Fibroblast of skin of back (primary cell): ENCODE results near the gene KAT5. TPM values are rescaled to one million over a fixed set of nuclear protein-coding genes. Genes with fewer than 3 reads are reported as not detected.
"Not testable (repeated sequence)": the region's sequence is repeated elsewhere in the genome, so short reads cannot be mapped to it uniquely, and the experiment has no call there.

ENCODE experiments used
- DNase-seq: peaks from one replicate; pipeline ENCODE4 v3.0.0-alpha.2; 2013
- polyA plus RNA-seq, 2 experiments: library from polyadenylated mRNA; unstranded; fragments of 120-200 nt; gene quantifications; one replicate each; pipeline ENCODE4 v1.2.1, GENCODE V29; 2013; ENCODE audit not compliant: insufficient read length in 2 of 2

Gene KAT5
- 35.6 TPM for polyA plus RNA-seq (2013, experiment 1 of 2; ENCODE audit: insufficient read length)
- polyA plus RNA-seq (2013, experiment 2 of 2; ENCODE audit: insufficient read length) = 28.8 TPM

GRCh38 chr11:65711785-65712632 lies at the start of gene KAT5:
TSS of gene KAT5 (plus strand) at chr11:65712252. CDS start at chr11:65712268, 16 bp downstream.
- DNase-seq = peak; percentile 98

- DNase-seq = peak; percentile 96
Observed at GRCh38 chr11:65662799-65663638, 49.0 kb upstream of the KAT5 start, which contains the start of gene RELA. TSS of gene RELA (minus strand) at chr11:65662916. CDS start at chr11:65662832, 84 bp downstream.

GRCh38 chr11:65663639-65664200 lies 48.3 kb upstream of the KAT5 start:
- peak; percentile 61 for DNase-seq

- no peak for DNase-seq
Observed at GRCh38 chr11:65672180-65672860, 39.7 kb upstream of the KAT5 start.

GRCh38 chr11:65672982-65673381 lies 39.1 kb upstream of the KAT5 start:
- no peak for DNase-seq

GRCh38 chr11:65680192-65680743 lies 31.8 kb upstream of the KAT5 start:
- no peak for DNase-seq

GRCh38 chr11:65683480-65683879 lies 28.6 kb upstream of the KAT5 start:
- not testable (repeated sequence) for DNase-seq

- DNase-seq = no peak
Observed at GRCh38 chr11:65685981-65686380, 26.1 kb upstream of the KAT5 start.

- DNase-seq = not testable (repeated sequence)
Observed at GRCh38 chr11:65691847-65692246, 20.2 kb upstream of the KAT5 start.

GRCh38 chr11:65692367-65692766 lies 19.7 kb upstream of the KAT5 start:
- DNase-seq = no peak

- DNase-seq = no peak
Observed at GRCh38 chr11:65695459-65696241, 16.4 kb upstream of the KAT5 start.

- DNase-seq = no peak
Observed at GRCh38 chr11:65696802-65697552, 15.1 kb upstream of the KAT5 start.

- DNase-seq = no peak
Observed at GRCh38 chr11:65698205-65698604, 13.8 kb upstream of the KAT5 start.

GRCh38 chr11:65699306-65699705 lies 12.7 kb upstream of the KAT5 start:
- DNase-seq = no peak

GRCh38 chr11:65700399-65700798 lies 11.7 kb upstream of the KAT5 start:
- no peak for DNase-seq

- DNase-seq = no peak
Observed at GRCh38 chr11:65701686-65702085, 10.4 kb upstream of the KAT5 start.

- DNase-seq = no peak
Observed at GRCh38 chr11:65703846-65704245, 8.2 kb upstream of the KAT5 start.

- peak; percentile 39 for DNase-seq
Observed at GRCh38 chr11:65706303-65706763, 5.7 kb upstream of the KAT5 start.

GRCh38 chr11:65707002-65707401 lies 5.0 kb upstream of the KAT5 start:
- not testable (repeated sequence) for DNase-seq

- DNase-seq = no peak
Observed at GRCh38 chr11:65708451-65708850, 3.6 kb upstream of the KAT5 start.
